Measurements from ENCODE around the gene C9orf40. TPM values are rescaled to one million over a fixed set of nuclear protein-coding genes. Genes with fewer than 3 reads are reported as not detected.

C9orf40 gene, protein sequence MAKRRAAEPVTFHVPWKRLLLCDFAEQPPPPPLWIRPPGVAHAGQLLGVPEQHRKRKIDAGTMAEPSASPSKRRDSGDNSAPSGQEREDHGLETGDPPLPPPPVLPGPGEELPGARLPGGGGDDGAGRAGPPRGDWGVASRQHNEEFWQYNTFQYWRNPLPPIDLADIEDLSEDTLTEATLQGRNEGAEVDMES
- 6.6 and 6.7 TPM in 2 replicates for total RNA-seq

DNA sequence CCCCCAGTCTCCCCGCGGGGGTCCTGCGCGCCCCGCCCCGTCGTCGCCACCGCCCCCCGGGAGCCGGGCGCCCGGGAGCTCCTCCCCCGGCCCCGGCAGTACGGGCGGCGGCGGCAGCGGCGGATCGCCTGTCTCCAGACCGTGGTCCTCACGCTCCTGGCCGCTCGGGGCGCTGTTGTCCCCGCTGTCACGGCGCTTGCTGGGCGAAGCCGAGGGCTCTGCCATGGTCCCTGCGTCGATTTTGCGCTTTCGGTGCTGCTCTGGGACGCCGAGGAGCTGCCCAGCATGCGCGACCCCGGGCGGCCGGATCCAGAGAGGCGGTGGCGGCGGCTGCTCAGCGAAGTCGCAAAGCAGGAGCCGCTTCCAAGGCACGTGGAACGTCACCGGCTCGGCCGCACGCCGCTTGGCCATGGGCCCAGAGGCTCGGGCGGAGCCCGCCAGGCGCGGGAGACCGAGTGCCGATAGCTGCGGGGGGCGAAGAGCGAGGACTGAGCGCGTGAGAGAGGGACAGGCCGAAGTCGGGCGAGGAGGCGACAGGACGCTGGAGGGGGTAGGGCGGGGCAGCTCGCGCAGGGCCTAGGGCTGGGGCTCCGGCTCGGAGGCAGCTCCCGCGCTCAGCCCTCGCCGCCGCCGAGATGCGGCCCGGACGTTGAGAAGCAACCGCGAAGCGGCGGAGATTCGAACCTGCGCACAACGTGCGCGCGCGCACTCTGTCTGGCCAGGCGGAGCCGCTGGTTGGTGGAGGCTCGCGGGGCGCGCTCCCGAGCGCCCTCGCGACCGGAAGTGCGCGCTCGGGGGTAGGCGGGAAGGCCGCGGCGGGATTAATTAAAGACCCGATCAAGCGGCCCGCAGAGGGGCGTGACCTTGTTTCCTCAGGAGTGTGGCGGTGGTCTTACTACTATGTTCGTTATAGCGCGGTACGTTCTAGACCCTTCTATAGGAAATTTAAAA is at the start of gene C9orf40:
Gene C9orf40 (minus strand): TSS at position 712 of the 951 bp plus-strand sequence. CDS start 301 bp downstream, at position 411.

Other genes with a start within 250 kb of the C9orf40 start
- gene TRPM6, start 65.0 kb downstream of the C9orf40 start, total RNA-seq, result 0.13 and 0.14 TPM in 2 replicates
- gene CARNMT1, start 75.4 kb upstream of the C9orf40 start, total RNA-seq, result 42.3 and 43.2 TPM in 2 replicates
- gene NMRK1, start 135.2 kb upstream of the C9orf40 start, total RNA-seq, result 31.0 and 36.2 TPM in 2 replicates
- 75.7 and 86.2 TPM in 2 replicates for gene OSTF1, start 135.6 kb upstream of the C9orf40 start, total RNA-seq

Measured in thoracic aorta endothelial cell (primary cell).